HG03095 (cell line): ENCODE results near the gene VCP.
A peak's percentile ranks its signal among the peaks of the same experiment; 100 is the strongest.

Source experiments
- ATAC-seq: cut with Tn5 transposase; IDR thresholded peaks from one replicate; pipeline ENCODE4 v1.9.1; 2021; ENCODE audit warnings: moderate library complexity; ENCODE audit not compliant: unreplicated experiment

Gene VCP

DNA sequence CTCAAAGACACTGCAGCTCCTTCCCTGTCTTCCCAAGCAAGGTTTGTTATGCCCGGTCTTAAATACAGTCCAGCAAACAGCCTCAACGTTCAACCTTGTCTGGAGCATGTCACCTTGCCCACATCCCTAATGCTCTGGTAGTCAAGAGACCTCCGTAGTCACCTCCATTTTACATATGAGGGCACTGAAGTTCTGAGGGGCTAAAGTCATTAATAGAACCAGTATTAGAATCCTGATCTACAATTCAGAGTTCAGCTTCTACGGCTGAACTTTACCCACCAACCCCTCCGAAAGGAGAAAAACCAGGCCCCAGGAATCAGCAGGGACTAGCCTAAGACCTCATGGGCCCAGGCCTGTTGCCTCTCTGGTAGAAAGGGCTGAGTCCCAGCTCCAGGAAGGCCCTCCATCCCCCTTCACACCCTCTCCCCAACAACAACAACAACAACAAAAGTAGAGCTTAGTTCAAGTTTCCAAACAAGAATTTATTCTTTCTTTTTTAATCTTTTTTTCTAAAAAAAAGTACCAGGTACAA lies 31.3 kb upstream of the VCP start:
- no peak for ATAC-seq

GRCh38 chr9:35102769-35103659 lies 30.6 kb upstream of the VCP start, which contains the start of gene STOML2:
Gene STOML2, minus strand, starts transcription at chr9:35103131. Its CDS starts 37 bp downstream, at chr9:35103094.
- peak; percentile 91 for ATAC-seq

DNA sequence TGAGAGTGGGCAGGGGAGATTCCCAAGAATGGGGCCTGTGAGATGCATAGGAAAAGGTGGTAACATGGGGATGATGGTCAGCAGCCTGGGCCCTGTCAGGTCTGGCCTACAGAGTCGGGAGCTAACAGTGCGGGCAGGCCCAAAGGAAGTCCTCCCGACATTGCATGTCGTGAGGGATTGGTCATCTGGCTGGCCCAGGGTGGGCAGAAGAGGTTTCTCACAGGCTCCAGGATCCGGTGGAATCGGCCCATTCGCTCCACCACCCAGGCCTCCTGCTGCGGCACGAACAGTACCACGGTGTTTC lies 30.0 kb upstream of the VCP start:
- no peak for ATAC-seq

GRCh38 chr9:35097573-35097972 lies 25.1 kb upstream of the VCP start:
- no peak for ATAC-seq

GRCh38 chr9:35096035-35096849 lies 23.8 kb upstream of the VCP start, which contains the start of gene PIGO:
Gene PIGO, minus strand, starts transcription at chr9:35096591. Its CDS starts 1,026 bp downstream, at chr9:35095565.
- peak; percentile 90 for ATAC-seq

DNA sequence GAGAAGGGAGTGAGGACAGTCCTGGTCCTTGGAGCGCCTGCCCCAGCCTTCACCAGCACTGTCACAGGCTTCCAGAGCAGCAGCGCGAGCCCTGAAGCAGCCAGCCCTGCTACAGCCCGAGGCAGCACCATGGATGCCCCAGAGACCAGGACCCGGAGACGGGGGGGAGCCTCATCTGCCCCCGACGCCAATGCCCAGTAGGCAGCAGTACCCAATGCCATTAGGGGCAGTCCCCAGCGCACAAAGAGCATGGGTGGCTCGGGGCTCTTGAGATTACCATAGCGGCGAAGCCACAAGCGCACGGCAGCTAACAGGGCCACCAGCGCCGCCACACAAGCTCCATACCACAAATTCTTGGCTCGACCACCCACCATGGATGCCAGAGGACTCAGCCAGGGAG lies 19.1 kb upstream of the VCP start:
- no peak for ATAC-seq

- no peak for ATAC-seq
Measured at GRCh38 chr9:35089434-35089833, 17.0 kb upstream of the VCP start.

- ATAC-seq = no peak
Measured at GRCh38 chr9:35085078-35085477, 12.7 kb upstream of the VCP start.

DNA sequence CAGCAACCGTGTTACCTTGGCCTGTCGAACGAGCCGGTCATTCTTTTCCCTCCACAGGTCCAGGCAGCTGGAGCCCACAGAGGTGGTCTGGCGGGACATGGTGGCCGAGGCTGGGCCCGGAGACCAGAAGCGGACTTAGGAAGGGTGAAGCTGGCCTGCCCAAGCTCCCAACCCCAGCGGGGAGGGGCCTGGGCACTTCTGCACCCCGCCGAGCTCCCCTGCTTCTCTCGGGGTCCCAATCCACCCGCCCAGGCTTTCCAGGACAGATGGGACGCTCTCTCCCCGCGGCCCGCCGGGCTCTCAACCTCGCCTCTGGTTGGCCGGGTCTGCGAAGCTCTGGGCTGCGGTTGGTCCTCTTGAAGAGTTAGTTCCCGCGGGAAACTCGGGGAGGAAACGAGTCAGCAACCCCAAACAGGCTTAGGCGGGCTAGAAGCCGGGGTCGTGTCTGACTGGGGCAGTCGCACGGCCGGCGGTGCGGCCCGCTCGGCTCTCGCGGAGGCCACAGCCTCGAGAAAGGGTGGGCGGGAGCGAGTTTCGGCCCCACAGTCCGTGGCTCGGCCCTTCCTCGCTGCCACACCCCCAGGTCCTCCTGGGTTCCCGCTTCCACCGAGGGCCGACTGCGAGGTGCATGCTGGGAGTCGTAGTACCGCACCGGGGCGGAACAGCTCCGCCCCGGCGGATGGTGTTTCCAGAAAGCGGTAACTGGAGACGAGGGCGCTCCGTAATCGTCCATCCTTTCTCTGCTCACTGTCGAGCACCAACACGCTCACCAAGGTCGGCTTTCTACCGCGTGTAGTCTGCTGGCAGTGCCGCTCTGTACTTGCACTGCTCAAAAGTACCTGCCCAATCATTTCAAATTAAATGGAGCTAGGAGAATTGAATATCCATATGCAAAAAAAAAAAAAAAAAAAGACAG lies 7.3 kb upstream of the VCP start, which contains the start of gene FANCG:
FANCG (minus strand) TSS at position 517 of the 916 bp plus-strand sequence; CDS start at position 99, 418 bp downstream.
- peak; percentile 89 for ATAC-seq

- ATAC-seq = no peak
Measured at GRCh38 chr9:35079041-35079425, 6.6 kb upstream of the VCP start.

- no peak for ATAC-seq
Measured at GRCh38 chr9:35078066-35078465, 5.6 kb upstream of the VCP start.

DNA sequence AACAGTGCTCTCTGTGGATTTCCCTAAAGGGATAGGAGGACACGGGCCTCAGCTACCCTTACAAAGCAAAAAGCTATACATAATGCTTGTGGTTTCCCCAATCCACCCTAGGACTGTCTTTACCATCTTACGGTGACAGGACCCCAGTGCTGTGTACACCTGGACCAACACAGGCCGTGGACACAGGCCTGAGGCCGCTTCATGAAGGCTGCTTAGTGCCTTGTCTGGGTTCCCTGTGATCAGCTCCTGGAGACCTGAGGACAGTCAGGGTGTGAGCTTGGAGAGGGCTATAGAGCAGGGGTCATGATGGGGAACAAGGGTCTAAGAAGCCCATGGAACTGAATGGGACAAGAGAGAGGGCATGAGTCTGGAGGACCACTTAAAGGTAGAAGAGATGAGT lies 4.4 kb upstream of the VCP start:
- no peak for ATAC-seq

DNA sequence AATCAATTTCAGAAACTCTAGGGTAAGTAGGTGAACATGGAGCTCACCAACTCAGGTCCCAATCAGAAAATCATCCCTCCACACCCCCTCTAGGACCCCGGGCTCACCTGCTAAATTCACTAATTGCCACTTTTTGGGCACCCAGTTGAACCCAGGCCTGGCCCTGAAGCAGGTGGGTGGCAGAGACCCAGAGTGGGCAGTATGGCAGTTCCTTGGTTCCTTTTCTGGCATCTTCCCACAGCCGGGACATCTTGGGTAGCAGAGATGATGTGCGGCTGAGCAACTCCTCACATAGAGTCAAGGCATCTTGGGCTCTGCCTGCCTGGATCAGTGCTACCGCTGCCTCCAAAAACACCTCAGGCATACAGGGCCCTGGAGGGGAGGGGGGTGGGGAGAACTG lies 2.9 kb upstream of the VCP start:
- no peak for ATAC-seq

DNA sequence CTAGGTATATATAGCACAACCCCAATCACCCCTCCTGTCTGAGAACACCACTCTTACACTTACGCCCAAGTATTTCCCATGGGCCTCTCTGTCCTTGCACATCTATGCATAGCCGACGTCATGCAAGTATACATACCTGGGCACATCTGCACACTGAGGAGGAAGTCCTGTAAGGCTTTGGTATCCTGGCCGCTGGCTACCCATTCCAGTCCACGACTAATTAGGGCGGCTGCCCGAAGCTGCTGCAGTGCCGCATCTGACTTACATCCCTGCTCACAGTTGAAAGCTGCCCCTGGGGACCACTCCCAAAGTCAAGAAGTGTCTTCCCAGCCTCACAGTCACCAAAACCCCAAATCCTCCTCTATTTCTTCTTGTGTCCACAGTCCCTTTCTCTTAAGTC lies 2.4 kb upstream of the VCP start:
- no peak for ATAC-seq

DNA sequence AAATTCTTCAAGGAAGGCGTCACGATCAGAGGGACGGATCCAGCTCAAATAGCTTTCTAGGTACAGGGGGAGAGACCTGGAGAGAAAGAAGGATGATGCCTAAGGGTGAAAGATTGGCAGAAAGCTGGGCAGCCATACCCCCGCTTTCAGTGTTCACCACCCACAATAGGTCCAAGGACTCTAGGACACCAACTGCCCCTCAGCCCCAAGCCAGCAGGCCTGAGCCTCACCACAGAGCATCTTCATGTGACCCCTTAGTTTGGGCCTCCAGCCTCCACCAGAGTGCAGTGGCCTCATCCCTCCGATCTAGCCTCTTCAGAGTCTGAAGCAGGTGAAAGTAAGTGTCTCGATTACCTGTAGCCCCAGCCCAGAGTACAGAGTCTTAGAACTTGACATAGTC lies 1.7 kb upstream of the VCP start:
- ATAC-seq = no peak

GRCh38 chr9:35073279-35073612 lies 821 bp upstream of the VCP start:
- no peak for ATAC-seq

- ATAC-seq = peak; percentile 47
Measured at GRCh38 chr9:35071814-35072460, 488 bp downstream of the VCP start.

GRCh38 chr9:35070823-35071813 lies 1.3 kb downstream of the VCP start:
- no peak for ATAC-seq

DNA sequence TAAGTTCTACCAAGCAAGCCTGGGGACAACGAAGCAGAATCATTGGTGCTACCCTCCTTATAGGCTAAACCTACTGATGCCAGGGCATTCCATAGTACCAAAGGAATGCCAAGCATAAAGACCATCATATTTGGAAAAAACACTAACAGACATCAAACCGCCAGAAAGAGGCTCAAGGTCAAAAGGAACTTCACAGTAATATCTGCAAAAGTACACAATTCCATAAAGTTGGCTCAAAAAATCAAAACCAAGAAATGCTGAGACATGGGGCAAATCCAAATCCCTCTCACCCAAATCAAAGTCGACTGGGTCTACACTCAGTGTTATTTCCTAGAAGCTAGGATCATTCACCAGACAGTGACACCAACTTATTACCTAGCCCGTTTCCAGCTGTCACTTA lies 3.4 kb downstream of the VCP start:
- ATAC-seq = no peak
